ENCODE data around the gene NDUFB1.

NDUFB1 gene

GRCh38 chr14:92093320-92093719 lies 28.2 kb downstream of the NDUFB1 start:
- DNase-seq (ENCODE audit: low spot score), result no peak

GRCh38 chr14:92088494-92088893 lies 33.0 kb downstream of the NDUFB1 start:
- DNase-seq (ENCODE audit: low spot score), result no peak

GRCh38 chr14:92074555-92074954 lies 47.0 kb downstream of the NDUFB1 start:
- no peak for DNase-seq (ENCODE audit: low spot score)

All from HuH-7.5 (cell line).